GM19239 (cell line): ENCODE results near the gene AMPD1.
A peak's percentile ranks its signal among the peaks of the same experiment; 100 is the strongest.

Experiments used
- DNase-seq: peaks from one replicate; pipeline ENCODE4 v3.0.0; 2011; ENCODE audit warnings: low spot score; ENCODE audit not compliant: insufficient read length
- FAIRE-seq: peaks from 2 replicates; lab custom pipeline; 2011; peaks lifted over from hg19 to GRCh38; lab: Jason Lieb, UNC

AMPD1 gene

DNA sequence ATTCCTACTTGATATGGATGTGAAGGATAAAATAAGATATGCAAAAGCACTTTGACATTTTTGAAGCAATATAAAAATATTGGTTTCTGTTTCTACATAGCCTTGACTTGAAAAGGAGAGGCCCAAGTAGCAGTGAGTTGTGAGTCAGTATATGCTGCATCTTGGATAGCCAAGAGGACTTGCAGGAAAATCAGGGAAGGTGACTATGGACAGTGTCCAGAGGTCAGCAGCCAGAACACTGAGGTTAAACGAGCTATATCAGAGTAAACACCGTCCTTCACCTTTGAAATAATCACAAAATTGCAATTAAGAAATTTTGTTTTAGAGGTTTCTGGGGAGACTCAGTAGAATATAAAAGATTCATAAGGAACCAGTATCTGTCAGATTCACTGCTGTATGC, 6.6 kb upstream of the AMPD1 start:
- FAIRE-seq (no peak), DNase-seq (no peak)

DNA sequence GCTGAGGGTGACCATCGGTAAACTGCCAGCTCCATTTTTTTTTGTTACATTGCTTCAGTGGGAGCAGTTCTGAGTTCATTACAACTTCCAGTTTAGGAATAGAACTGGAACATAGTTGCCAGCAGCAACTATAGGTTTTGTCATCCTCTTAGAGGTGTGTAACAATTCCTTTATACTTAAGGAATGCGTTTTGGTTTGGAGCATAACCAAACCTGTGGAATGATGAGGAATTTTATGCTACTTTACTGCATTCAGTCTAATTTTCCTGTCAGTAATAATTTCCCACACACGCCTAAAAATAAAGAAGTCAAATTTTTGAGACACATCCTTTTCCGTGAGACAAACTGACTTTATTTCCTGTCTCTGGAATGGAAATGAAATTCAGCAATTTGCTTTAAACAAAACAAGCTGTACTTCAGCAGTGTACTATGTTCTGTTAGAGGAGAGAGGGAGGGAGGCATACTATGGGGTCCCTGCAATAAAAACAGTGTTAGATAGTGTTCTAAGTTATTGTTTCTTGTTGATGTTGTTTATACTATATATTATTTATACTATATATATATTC, 4.8 kb upstream of the AMPD1 start:
- DNase-seq = no peak
- FAIRE-seq = no peak

DNA sequence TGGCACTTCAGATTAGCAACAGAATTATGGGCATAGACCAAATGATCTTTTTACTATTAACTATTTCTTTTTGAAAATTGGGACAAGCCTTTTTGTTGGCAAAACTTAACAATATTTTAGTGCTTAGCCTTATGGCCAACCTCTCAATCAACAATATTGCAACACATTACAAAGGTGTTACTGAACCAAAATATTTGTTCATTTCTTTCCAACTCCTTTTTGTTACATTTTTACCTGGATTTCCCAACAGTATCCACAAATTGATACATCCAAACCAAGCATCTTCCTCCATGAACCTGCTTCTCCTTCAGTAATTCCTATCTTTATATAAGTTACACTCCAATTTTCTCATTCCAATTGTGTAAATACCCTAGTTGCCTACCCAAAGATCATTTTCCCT, 1.5 kb upstream of the AMPD1 start:
- FAIRE-seq = no peak

DNA sequence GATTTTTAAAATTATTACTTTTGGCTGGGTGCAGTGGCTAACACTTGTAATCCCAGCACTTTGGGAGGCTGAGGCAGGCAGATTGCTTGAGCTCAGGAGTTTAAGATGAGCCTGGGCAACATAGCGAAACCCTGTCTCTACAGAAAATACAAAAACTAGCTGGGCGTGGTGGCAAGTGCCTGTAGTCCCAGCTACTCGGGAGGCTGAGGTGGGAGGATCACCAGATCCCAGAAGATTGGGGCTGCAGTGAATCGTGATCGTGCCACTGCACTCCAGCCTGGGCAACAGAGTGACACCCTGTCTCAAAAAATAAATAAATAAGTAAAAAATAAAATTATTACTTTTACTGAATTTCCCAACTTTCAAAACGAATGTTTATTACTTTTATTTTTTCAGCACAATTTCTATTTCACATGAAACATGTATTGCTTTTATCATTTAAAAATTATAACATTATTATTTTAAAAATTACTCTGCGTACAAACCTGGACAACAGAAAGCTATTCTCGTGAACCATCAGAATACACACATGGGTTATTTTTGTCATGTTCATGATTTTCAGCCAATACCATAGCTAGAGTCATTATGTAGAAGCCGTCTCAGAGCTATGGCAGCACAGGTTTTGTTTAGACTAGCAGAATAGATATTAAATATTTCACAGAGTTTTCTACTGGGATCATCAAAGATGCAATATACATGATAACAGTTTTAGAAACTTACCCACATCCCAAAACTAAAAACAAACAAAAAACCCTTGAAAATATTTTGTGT, 621 bp downstream of the AMPD1 start:
- FAIRE-seq (no peak), DNase-seq (no peak)

More for the DNA sequence above, 1.5 kb upstream of the AMPD1 start:
- no peak for DNase-seq

GRCh38 chr1:114692947-114693346, 2.4 kb downstream of the AMPD1 start:
- FAIRE-seq (no peak), DNase-seq (no peak)

GRCh38 chr1:114691061-114691460, 4.3 kb downstream of the AMPD1 start:
- DNase-seq = no peak
- no peak for FAIRE-seq

DNA sequence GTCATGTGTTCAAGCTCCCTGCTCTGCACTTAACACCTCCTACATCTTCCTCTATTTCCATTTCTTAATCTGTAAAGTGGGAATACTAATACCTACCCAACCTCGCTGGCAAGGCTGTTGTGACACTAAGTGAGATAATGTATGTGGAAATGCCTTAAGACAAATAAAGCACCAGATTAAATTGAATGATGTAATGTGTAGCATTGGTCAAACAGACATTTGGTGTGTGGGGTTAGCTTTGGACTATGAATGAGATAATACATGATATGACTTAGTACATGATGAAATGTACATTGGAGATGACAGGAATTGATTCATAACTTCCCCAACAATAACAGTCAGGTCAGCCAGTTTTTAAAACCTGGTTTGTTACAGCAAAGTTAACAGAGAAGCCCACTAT, 5.2 kb downstream of the AMPD1 start:
- no peak for DNase-seq
- no peak for FAIRE-seq

DNA sequence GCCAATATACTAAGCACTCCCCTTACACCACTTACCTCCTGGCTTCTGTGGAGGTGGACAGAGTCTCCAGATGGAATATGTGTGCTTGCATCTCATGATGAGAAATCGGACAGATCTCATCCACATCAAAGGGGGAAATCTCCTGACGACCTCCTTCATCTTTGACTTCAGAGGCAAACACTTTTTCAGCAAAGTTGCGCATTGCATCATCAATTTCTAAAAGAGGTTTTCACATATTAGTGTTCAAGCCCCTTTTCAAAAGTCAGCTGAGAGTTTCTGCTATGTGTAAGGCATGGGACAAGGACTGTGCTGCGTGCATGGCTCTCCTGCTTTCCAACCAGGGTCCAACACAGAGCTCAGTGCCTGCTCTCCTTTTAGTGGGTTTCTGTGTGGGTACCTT, 6.8 kb downstream of the AMPD1 start:
- DNase-seq (no peak), FAIRE-seq (no peak)

- DNase-seq (no peak), FAIRE-seq (no peak)
Measured at GRCh38 chr1:114685851-114686250, 9.5 kb downstream of the AMPD1 start.

GRCh38 chr1:114677691-114678090, 17.7 kb downstream of the AMPD1 start:
- DNase-seq (no peak), FAIRE-seq (no peak)

GRCh38 chr1:114676115-114676514, 19.2 kb downstream of the AMPD1 start:
- DNase-seq = no peak
- no peak for FAIRE-seq

GRCh38 chr1:114671939-114672275, 23.4 kb downstream of the AMPD1 start:
- no peak for DNase-seq
- FAIRE-seq = no peak

- no peak for FAIRE-seq
- no peak for DNase-seq
Measured at GRCh38 chr1:114671011-114671938, 24.1 kb downstream of the AMPD1 start.

DNA sequence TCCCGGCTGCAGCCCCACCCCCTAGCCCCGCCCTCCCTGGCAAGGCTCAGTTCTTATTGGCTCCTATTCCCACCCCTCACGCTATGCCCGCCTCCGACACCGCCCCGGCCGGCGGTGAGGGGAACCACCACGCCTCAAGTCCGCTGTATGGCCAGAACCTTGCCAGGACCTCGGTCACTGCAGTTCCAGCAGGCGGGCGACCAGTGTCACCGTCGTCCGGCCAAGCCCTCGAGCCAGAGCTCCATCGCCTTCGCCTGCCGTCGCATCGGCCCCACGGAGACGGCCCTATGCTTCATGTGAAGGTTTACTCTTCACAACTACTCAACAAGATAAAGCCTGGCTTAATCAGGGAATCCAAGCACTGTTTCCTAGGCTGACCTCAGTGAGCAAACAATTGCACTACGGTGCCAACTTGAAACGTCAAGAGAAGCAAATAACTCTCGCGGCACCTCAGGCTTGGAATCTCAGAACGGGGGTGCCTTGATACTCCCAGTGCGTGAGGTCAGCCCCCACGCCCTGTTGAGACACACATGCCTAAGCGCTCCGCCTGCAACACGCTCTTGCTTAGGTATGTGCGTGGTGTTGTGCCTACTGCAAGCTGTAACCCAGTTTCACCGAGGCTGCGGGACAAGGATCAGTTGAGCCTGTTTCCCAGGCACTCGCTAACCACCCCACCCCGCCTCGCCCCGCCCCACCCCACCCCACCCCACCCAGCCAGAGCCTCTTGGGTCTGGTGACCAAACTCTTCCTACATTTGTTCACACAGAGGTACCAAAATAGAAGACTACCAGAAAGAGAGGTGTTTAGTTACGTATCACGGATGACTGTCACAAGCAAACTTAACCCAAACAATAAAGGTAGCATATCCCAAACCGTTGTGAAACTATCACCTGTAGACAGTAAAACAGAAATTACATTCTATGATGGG, 25.0 kb downstream of the AMPD1 start:
- DNase-seq (peak; percentile 83), FAIRE-seq (peak; percentile 91)

GRCh38 chr1:114669562-114670082, 25.7 kb downstream of the AMPD1 start, which contains the start of gene DENND2C:
DENND2C (minus strand) TSS chr1:114670049; CDS start chr1:114625984, 44,065 bp downstream.
- DNase-seq (no peak), FAIRE-seq (no peak)

DNA sequence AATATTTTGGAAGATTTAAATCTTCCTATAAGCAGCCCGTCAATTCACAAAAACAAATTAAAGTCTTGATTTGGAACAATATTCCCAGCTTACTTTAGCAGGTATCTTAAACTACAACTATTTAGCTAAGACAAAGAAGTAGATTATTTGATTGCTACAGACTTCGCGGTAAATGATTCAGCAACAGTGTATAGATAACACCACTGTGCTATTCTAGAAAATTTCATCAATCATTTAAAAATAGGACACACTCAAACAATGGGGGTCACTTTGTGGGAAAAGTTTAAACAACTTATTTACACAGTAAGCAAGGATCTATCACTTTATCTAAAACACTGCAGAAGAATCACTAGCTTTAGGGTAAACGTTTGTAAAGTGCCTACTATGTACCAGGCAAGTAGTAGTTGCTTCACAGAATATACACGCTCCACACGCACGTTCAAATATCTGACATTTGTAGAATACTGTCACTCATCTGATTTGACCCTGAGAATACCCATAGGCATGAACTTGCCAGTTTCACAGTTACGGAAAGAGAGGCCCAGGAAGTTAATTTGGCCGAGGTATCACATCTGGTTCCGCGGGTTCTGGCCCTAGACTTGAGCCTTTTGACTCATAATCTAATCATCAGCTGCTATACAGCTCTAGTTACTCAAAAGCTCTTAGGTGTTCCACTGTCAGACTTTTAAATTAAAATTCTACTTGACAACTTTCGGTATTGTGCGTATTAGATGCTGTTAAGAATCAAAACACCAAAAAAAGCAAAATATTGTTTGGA, 26.4 kb downstream of the AMPD1 start:
- DNase-seq = no peak
- FAIRE-seq = peak; percentile 21

- DNase-seq = no peak
- no peak for FAIRE-seq
Measured at GRCh38 chr1:114668373-114668772, 27.0 kb downstream of the AMPD1 start.

GRCh38 chr1:114666954-114667353, 28.4 kb downstream of the AMPD1 start:
- FAIRE-seq = no peak
- DNase-seq = no peak

DNA sequence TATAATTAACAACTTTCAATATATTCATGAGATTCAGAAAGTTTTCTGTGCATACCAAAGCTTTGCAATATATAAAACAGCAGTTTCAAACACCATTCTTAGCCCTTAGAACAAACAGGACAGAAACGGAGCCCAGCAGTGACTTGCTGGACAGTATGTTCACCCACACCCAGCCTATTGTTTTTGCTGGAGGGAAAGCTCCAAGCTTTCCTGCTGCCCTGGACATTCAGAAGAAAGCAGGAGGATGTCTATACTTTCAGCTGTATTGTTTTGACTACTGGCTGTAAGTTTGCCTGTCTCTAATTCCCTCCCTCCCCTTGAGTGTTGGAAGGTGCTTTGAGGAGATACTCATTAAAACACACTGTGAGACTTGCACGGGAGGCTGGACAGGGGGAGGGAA, 35.1 kb downstream of the AMPD1 start:
- FAIRE-seq (no peak), DNase-seq (no peak)
